Tibial nerve (tissue), 4 donors: ENCODE results near the gene EVX2. TPM values are rescaled to one million over a fixed set of nuclear protein-coding genes. Genes with fewer than 3 reads are reported as not detected.
A peak's percentile ranks its signal among the peaks of the same experiment; 100 is the strongest.

Experiments
- DNase-seq, 2 donors: peaks; one replicate each; pipeline ENCODE4 v3.0.0-alpha.2; 2019; ENCODE audit warnings: low spot score in 2 of 2
- H3K27ac ChIP-seq, 4 donors: fragments of 200-600 bp; sonication (generic) in 3 of 4; one replicate each; pipeline ENCODE4 v1.5.1; 2017 to 2019; ENCODE audit warnings: mild to moderate bottlenecking in 1 of 4
- H3K27me3 ChIP-seq, 2 donors: fragments of 200-600 bp; sonication (generic) in 1 of 2; one replicate each; pipeline versions ENCODE4 v1.5.1 to v1.6.0; 2017 to 2019
- H3K36me3 ChIP-seq, 3 donors: fragments of 200-600 bp; sonication (generic); one replicate each; pipeline ENCODE4 v1.5.1; 2018 to 2019
- H3K4me1 ChIP-seq, 4 donors: fragments of 200-600 bp; sonication (generic) in 3 of 4; one replicate each; pipeline ENCODE4 v1.5.1; 2017 to 2019
- H3K4me3 ChIP-seq, 4 donors: fragments of 200-600 bp; sonication (generic) in 3 of 4; one replicate each; pipeline ENCODE4 v1.5.1; 2017 to 2019; ENCODE audit warnings: mild to moderate bottlenecking in 1 of 4, moderate library complexity in 1 of 4
- H3K9me3 ChIP-seq, 4 donors: fragments of 200-600 bp; sonication (generic) in 3 of 4; one replicate each; pipeline ENCODE4 v1.5.1; 2017 to 2019
- EP300 ChIP-seq, 2 donors: sonication (generic); formaldehyde crosslinking; IDR thresholded peaks; one replicate each; pipeline ENCODE4 v1.6.1; 2017; ENCODE audit warnings: antibody characterized with exemption in 2 of 2, mild to moderate bottlenecking in 1 of 2
- POLR2A ChIP-seq, 2 donors: fragments of 450-650 bp; IDR thresholded peaks; one replicate each; pipeline ENCODE4 v1.6.1; 2017; ENCODE audit warnings: antibody characterized with exemption in 2 of 2, mild to moderate bottlenecking in 2 of 2, moderate library complexity in 2 of 2
- WGBS, 2 donors: methylation state at CpG; one replicate each; pipeline ENCODE4 v1.1.5; 2018; 5-methylcytosine and 5-hydroxymethylcytosine counted together
- total RNA-seq, 4 donors: library from RNA; depleted of rRNA; stranded (reverse); fragments of >200 nt; gene quantifications; one replicate each; pipeline ENCODE4 v1.1.0, GENCODE V29; 2016
- TF ChIP-seq, protein P1 (sequence below), 5 experiments: fragments of 200-600 bp in 3 of 5; fragments of 450-650 bp in 2 of 5; sonication (generic) in 3 of 5; IDR thresholded peaks; one replicate each; pipeline ENCODE4 v1.5.1; 2016 to 2019; ENCODE audit warnings: antibody characterized with exemption in 5 of 5, mild to moderate bottlenecking in 3 of 5, moderate library complexity in 2 of 5

Gene EVX2
- total RNA-seq, 4 donors from 2014 or later = not detected

GRCh38 chr2:176081376-176081836 is 2.4 kb downstream of the EVX2 start:
- Histone ChIP-seq H3K27me3 (peaks cover 28 to 97% of the 10 kb centered on the region in 2 donors), H3K27ac (no peak overlapping the region), H3K4me3 (no peak overlapping the region), H3K36me3 (no peaks in the 10 kb centered on the region), H3K4me1 (peaks cover 0 to 68% (median 13%) of the 10 kb centered on the region in 4 donors), H3K9me3 (no peaks in the 10 kb centered on the region)
- WGBS, 2 donors = 10% methylated on average over 17 of the region's 17 CpGs
- no peak for DNase-seq
- TF ChIP-seq, protein P1, sequence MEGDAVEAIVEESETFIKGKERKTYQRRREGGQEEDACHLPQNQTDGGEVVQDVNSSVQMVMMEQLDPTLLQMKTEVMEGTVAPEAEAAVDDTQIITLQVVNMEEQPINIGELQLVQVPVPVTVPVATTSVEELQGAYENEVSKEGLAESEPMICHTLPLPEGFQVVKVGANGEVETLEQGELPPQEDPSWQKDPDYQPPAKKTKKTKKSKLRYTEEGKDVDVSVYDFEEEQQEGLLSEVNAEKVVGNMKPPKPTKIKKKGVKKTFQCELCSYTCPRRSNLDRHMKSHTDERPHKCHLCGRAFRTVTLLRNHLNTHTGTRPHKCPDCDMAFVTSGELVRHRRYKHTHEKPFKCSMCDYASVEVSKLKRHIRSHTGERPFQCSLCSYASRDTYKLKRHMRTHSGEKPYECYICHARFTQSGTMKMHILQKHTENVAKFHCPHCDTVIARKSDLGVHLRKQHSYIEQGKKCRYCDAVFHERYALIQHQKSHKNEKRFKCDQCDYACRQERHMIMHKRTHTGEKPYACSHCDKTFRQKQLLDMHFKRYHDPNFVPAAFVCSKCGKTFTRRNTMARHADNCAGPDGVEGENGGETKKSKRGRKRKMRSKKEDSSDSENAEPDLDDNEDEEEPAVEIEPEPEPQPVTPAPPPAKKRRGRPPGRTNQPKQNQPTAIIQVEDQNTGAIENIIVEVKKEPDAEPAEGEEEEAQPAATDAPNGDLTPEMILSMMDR (IDR thresholded peaks at IDR 0.05) = no peak
- TF ChIP-seq EP300 (IDR thresholded peaks at IDR 0.05) (peak in 1 of 2 donors; percentile 39), POLR2A (IDR thresholded peaks at IDR 0.05) (no peak)

DNA sequence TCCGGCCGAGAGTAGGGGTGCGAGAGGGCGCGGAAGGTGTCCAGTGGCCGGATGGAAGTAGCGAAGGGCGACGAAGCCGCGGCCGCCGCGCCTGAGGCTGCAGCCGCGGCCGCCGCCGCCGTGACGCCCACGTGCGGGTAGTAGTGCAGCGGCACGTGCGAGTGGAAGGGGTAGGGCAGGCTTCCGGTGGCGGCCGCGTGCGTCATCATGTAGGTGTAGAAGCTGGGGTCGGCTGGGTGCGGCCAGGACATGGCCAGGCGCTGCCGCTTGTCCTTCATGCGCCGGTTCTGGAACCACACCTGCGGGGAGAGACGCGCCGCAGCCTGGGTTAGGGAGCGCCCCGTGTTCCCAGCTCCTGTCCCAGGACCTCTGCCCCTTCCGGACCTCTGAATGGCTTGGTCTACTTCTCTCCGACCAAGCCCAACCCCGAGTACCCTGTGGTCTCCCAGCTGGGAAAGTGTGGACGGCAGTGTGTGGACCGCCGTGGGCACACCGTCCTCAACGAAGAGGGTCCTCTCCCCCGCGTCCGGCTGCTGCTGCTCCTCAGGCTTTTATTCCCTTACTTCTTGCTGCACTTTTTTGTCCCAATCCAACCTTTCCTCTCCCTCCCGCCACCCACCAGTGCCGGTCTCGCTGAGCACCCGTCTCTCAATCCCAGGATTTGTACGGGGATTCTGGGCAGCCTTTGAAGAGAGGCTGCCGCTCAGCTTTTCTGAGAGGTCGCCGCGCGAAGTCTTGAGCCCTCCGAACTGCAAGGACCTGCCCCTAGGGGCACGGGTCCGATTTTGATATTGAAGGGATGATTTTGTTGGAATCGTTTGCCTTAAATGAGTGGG is 3.0 kb downstream of the EVX2 start:
- peaks cover 0 to 61% (median 9%) of the 10 kb centered on the region in 4 donors for H3K4me1 ChIP-seq
- H3K27ac ChIP-seq = no peak overlapping the region
- peak overlapping the region in 1 of 4 donors; percentile 21 for H3K4me3 ChIP-seq
- WGBS, 2 donors = 7 to 8% methylated on average over 55 to 64 of the region's 68 CpGs
- no peaks in the 10 kb centered on the region for H3K36me3 ChIP-seq
- TF ChIP-seq, protein P1 (IDR thresholded peaks at IDR 0.05) = no peak
- TF ChIP-seq EP300 (IDR thresholded peaks at IDR 0.05) = no peak
- TF ChIP-seq POLR2A (IDR thresholded peaks at IDR 0.05) = no peak
- peaks cover 28 to 97% of the 10 kb centered on the region in 2 donors for H3K27me3 ChIP-seq
- DNase-seq = no peak
- no peaks in the 10 kb centered on the region for H3K9me3 ChIP-seq

GRCh38 chr2:176079831-176080539 is 3.8 kb downstream of the EVX2 start:
- 2% methylated on average over 42 of the region's 86 CpGs for WGBS, 2 donors
- peak overlapping the region in 1 of 4 donors; percentile 21 for H3K4me3 ChIP-seq
- H3K9me3 ChIP-seq = no peaks in the 10 kb centered on the region
- peaks cover 0 to 54% (median 4%) of the 10 kb centered on the region in 4 donors for H3K4me1 ChIP-seq
- DNase-seq = no peak
- no peak overlapping the region for H3K27ac ChIP-seq
- no peaks in the 10 kb centered on the region for H3K36me3 ChIP-seq
- TF ChIP-seq, protein P1 (IDR thresholded peaks at IDR 0.05) = peak; percentile 27 to 43 (median 39)
- no peak for TF ChIP-seq POLR2A (IDR thresholded peaks at IDR 0.05)
- H3K27me3 ChIP-seq = peaks cover 28 to 97% of the 10 kb centered on the region in 2 donors

- DNase-seq = no peak
- Histone ChIP-seq H3K4me1 (peaks cover 0 to 48% (median 2%) of the 10 kb centered on the region in 4 donors), H3K27ac (no peak overlapping the region), H3K9me3 (no peaks in the 10 kb centered on the region), H3K36me3 (no peaks in the 10 kb centered on the region), H3K27me3 (peaks cover 25 to 97% of the 10 kb centered on the region in 2 donors), H3K4me3 (no peak overlapping the region)
- WGBS, 2 donors = 4 to 7% methylated on average over 30 of the region's 30 CpGs
- TF ChIP-seq, protein P1 (IDR thresholded peaks at IDR 0.05) = no peak
- TF ChIP-seq POLR2A (IDR thresholded peaks at IDR 0.05) (no peak), EP300 (IDR thresholded peaks at IDR 0.05) (no peak)
These were observed 4.4 kb downstream of the EVX2 start for GRCh38 chr2:176079285-176079830.
